ENCODE measurements around the gene HSD17B12.
A peak's percentile ranks its signal among the peaks of the same experiment; 100 is the strongest.
"Not testable (repeated sequence)": the region's sequence is repeated elsewhere in the genome, so short reads cannot be mapped to it uniquely, and the experiment has no call there.

The HSD17B12 gene

DNA sequence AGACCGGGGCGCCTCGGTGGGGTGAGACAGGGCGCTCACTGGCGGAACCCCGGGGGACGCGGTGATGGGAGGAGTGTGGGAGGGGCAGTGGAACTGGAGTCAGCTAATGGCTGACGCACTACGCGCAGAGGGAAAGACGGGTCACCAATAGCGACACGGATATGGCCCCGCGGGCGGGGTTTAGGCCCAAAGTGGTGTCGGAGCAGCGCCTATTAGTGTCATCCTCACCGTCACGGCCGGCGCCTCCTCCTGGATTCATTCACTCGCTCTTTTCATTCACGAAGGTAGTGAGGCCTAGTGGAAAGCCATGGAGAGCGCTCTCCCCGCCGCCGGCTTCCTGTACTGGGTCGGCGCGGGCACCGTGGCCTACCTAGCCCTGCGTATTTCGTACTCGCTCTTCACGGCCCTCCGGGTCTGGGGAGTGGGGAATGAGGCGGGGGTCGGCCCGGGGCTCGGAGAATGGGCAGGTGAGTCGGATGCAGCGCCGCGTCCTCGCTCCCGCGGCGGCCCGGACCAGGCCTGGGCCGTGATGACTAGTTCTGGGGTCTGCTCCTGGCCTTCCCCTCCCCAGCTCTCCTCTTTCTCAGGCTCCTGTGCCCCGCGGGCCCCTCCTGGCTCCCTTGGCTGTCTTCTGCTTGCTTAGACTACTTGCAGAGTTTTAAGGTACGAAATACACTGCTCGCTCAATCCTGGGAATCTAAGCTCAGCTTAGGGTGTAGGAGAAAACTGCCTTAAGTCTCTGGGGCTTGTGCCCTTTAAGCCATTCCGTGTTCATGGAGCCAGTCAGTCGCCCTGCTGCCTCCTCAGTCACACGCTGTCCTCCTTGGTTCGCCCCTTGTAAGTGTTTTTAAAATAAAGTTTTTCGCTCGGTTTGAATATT lies at the start of gene HSD17B12:
HSD17B12 (plus strand) TSS at position 218 of the 880 bp plus-strand sequence; CDS start at position 308, 90 bp downstream.
- peak; percentile 96 for DNase-seq

DNA sequence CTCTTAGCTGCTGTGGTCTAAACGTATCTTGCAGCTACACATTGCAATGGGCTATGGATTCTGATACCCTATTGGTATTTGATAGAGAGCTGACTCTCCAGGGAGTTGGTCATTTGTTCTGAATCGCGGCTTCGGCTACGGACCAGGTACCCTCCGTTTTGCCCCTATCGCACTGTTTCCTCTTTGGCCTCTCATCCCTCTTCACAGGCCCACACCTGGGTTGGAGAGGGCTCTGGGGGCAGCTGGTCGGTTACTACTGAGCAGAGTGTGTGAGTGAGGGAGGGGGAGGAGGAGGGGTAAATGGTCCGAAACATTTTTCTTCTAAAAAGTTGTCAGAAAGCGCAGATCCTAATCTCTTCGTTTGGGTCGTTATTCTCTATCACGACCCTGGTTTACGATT lies 48.8 kb upstream of the HSD17B12 start:
- DNase-seq, result no peak

DNA sequence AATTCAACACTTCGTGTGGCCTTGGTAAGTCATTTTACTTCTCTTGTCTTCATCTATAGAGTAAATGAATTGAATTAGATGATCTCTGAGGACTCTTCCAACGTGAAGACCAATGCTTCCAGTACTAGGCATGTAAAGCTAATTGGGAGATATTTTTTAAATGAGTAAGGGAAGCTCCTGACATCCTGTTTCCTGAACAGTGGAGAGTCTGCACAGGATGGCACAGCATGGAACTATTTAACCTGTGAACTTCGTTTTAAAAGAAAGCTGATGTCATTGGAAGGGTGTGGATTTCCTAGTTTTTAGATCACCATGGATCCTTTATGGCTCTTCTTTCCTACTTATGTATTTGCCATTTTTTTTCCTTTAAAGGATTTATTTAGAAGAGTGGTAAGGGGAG lies 48.4 kb upstream of the HSD17B12 start:
- no peak for DNase-seq

DNA sequence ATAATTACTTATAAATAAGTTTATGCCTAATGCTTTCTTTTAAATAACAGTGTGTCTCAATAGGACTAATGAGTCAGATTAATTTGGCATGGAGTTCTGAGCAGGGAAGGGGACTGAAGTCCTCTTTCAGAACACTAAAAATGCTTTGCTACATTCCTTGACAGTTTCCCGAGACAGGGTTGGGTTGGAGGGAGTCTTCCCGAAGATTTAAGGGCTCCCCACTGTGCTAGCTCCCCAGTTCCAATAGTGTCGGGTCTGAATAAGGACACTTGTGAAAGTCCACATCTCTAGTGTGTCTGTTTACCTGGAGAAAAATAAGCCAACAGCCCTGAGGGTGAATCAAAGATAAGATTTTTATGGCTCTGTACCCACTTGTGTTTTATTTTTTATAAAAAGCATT lies 41.8 kb upstream of the HSD17B12 start:
- no peak for DNase-seq

DNA sequence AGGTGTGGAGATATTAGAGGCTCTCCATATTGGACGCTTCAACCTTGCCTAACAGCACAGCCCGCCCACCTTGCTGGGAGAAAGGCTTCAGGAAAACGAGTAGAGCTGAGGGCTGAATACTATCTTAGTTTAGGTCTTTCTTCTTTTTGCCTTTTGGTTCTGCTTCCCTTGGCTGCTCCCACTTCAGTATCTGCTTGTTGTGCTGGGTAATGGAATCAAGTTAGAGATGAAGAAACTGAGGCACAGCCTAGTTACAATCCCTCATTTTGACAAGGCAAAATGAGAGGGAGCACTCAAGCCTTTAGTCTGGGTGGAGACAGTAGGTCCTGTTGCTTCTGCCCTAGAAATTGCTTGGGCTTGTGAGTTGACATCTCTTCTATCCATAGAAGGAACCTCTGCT lies 41.3 kb upstream of the HSD17B12 start:
- no peak for DNase-seq

DNA sequence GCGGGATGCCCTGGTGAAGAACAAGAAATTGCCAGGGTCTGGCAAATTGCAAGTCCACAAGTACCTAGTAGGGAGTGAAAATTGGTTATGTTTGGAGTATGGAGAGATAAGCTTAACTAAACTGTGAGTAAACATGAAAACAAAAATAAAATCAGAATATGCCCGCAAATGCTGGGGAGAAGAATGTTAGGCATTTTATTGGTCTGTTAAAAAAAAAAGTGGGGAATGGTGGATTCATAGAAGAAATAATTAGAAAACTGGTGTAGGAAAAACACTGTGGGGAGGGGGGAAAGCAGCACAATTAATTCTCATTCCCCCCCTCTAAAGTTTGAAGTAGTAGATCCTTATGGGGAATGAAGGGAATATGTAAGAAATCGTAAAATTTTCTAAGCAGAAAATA lies 40.6 kb upstream of the HSD17B12 start:
- DNase-seq, result no peak

DNA sequence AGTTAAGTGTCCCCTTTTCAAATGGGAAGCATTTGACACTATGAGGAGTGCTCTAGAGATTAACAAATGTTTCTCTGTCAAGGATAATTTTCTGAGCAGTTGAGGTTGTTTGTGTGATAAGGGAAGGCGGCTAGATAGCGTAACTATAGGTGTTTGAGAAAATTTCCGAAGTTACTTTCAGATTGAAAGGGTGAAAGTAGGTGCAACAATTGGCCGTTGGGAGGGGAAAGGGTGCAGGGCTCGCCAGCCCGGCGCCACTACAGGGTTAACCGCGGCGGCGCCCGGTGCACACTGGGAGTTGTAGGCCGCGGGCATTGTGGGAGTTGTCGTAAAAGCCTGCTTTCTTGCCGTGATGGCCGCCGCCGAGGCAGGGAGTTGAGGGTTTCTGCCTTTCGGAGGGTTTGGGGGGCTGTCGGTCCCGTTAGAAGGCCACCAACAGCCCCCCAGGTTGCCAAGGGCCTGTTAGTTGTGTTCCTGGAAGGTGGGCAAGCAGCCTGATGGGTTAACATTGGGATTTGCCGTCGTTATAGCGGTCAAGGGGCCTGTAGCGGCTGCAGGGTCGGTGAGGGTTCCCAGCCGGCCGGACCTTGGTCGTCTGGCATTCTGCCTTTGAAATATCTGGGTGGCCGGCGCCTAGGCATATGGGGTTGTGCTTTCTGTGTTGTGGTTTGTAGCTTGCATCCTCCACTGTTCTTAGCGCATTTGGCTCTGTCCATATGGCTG lies 36.5 kb upstream of the HSD17B12 start:
- DNase-seq, result no peak

DNA sequence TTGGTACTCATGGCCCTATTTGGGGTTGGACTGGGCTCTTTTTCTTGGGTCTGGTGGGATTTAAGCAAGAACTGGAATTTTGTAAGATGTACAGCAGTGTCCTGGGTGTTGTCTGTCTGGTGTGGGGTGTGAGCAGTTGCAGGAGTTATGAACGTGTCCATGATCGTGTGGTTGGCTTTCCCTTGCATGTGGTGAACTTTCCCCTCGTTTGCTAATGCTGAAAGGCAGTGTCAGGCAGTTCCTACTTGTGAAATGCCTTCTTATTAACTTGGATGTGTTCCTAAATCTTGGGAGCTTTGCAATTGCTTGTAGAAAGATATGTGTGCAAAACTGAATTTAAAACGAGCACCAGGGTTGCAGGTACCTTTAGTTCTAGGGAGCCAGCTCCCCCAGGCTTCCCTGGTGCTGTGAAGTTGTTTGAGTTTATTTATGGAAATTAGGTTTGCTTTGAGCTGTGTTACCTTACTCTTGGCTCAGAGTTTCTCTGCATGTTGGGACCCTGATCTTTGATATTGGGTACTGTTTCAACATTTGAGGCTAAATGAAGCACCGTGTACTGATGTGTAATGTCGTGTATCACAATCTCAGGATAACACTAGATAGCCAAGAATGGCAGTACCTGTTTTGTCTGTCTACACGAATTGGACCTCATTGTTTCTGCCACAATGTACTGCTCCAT lies 35.8 kb upstream of the HSD17B12 start:
- DNase-seq, result no peak

DNA sequence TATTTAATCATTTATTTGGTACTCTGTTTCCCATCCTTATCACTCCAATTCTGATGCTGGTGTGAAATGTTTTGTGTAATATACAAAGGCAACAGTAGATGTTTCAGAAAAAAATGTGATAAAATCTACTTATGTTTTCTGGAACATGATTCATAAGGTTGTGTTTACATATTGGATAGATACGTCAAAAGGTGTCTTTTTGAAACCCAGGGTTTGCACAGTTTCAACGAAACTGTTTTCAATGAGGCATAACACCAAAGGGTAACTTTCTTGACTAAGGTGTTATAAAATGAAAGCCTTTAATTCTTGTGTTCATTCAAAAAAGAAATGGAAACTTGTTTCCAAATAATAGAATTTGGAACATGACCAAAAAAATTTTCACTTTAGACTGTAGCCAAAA lies 33.8 kb upstream of the HSD17B12 start:
- DNase-seq, result no peak

DNA sequence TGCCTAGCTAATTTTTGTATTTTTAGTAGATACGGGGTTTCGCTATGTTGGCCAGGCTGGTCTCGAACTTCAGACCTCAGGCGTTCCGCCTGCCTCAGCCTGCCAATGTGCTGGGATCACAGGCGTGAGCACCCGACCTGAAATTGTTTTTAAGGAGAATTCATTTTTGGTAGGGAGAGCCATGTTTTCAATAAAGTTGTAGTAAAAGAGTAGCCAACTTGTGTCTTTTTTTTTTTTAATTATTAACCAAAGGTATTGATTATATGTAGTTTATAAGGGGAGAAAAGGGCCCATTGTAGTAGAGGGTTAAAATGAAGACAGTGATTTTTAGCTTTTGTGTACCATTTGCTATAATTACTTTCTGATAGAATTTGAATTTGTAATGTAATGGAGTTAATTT lies 31.6 kb upstream of the HSD17B12 start:
- DNase-seq, result no peak

DNA sequence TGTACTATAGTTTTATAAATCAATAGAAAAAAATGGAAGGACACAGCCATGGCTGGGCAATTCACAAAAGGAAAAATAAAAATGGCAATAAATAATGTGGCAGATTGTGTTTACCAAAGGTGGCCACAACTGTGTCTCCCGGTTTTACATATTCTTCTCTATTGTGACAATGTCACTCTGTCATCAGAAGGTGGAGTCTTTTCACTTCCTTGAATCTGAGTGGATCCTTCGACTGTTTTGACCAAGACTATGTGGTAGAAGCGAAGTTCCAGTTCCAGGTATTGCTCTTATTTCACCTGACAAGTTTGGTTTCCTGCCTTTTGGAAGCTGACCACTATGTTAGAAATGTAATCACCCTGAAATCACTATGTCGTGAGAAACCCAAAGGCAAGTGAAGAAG lies 31.0 kb upstream of the HSD17B12 start:
- no peak for DNase-seq

DNA sequence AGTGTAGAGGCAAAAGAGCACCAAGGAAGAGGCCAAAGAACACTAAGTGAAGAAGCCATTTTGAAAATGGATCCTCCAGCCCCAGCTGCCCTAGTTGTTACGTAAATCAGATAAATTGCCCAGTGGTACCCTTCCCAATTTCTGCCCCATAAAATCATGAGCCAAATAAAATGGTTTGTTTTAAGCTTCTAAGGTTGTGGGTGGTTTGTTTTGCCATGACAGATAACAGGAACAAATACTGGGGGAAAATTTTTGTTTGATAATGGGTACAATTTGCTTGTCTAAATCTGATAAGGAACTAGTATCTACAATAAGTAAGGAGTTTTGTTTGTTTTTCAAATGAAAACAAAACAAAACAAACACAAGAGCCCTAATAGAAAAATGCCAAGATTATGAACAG lies 30.6 kb upstream of the HSD17B12 start:
- no peak for DNase-seq

DNA sequence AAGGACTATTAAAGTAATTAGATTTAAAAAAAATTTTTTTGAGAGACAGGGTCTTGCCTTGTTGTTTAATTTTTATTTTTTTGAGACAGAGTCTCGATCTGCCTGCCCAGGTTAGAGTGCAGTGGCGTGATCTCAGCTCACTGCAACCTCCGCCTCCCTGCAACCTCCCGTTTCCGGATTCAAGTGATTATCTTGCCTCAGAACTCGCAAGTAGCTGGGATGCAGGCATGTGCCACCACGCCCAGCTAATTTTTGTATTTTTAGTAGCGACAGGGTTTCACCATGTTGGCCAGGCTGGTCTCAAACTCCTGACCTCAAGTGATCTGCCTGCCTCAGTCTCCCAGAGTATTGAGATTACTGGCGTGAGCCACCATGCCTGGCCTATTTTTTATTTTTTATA lies 17.5 kb upstream of the HSD17B12 start:
- not testable (repeated sequence) for DNase-seq

DNA sequence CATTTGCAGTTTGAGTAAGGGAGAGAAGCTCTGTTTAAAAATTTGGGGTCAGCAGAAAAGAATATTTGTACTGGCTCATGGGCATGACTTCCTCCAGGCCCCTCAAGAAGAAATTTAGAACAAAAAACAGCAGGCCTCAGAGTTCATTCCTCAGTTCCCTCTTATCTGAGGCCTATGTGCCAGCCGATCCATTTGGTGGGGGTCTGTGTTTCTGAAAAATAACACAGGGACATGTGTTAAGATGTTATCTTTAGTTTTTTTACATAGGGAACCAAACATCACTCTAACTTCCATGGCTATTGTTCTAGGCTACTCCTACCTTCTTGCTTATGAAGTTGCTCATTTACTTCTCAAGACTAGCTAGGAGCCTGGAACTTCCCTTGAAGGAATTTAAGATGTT lies 16.2 kb upstream of the HSD17B12 start:
- no peak for DNase-seq

DNA sequence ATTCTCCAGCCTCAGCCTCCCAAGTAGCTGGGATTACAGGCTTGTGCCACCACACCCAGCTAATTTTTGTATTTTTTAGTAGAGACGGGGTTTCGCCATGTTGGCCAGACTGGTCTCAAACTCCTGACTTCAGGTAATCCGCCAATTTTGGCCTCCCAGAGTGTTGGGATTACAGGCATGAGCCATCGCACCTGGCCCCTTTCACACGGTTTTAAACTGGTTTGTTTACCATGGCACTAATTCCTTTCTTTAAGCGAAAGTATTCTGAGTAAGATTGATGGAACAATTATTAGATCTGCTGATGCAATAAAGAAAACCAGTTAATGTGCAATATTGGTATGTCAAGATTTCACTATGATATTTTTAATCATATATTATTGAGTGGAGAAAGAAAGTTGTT lies 9.3 kb upstream of the HSD17B12 start:
- DNase-seq, result not testable (repeated sequence)

DNA sequence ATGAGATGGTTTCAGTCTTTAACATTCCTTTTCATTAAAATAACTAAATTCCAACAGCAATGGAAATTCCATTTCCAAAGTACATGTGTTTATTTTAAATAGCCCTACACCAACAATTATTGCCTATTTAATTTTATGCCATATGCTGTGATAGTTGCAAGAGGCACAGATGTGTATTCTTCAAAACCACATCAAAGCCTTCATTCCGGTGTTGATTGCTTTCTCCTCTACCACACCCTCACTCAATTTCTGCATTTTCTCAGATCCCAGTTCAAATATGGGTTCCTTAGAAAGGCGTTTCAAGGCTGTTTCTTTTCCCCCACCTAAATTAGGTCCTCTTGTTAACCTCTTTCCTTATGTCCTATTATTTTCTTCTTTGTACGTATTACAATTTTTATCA lies 6.0 kb upstream of the HSD17B12 start:
- no peak for DNase-seq

DNA sequence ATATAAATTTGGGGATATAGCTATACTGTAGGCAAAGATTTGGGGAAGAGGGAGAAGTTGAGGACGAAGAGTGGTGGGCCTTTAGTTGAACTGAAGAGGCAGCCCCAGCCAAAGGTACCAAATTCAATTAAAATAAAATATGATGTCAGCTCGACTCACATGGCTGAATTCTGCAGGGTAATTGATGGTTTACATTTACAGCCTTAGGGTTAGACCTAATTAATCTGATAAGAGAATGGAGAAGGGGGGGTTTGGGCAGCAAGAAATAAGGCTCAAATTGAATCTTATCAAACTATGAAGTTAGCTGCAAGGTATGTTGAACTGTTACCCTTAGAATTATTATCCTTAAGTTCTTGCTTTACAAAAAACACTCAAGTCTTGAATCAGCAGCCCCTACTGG lies 3.6 kb upstream of the HSD17B12 start:
- no peak for DNase-seq

DNA sequence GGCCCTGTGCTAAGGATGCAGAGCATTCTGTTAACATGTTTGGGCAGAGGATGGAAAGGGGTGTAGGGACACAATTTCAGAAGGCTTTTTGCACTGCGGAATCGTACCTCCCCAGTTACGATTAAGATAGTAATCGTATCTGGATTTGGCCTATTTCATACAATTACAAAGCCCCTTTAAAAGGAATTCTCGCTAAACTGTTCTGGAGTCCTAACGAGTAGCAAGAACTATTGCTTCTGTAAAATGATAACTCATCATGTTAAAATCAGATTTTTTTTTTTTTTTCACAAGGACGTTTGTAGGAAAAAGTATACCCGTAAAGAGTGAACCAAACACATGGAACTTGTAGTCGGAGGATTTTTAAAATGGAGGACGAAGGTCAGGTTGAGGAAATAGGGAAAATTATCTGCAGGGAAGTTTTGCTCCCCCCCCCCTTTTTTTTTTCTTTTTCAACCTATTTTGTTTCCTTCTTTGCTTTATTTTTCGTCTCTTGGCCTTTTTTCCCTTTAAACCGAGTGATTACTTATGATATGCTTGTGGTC lies 934 bp downstream of the HSD17B12 start:
- peak; percentile 3 for DNase-seq

DNA sequence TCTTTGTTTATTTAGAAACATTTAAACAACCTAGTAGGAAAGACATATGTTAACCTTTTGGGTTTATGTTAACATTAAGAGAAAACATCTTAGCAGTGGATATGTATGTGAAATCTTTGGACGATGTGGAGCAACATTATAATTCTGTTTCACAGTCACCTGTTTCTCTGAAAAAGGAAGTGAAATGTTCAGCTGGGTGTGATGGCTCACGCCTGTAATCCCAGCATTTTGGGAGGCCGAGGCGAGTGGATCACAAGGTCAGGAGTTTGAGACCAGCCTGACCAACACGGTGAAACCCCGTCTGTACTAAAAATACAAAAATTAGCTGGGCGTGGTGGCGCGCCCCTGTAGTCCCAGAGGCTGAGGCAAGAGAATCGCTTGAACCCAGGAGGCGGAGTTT lies 1.5 kb downstream of the HSD17B12 start:
- DNase-seq, result not testable (repeated sequence)

DNA sequence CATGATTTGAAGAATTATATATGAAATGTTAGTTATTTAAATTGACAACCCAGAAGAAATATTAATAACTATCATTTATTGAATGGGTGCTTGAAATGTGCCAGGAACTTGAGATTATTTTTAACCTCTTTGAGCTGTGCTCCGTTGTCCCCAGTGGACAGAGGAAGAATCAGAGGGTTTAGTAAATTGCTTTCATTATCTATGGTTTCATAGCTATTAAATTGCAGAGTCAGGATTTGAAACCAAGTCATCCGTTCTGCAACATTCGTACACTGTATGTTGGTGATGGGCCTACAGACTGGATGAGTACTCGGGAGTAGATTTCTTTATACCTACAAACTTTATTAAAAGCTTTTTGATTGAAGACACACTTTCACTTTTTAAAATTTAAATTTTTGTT lies 4.9 kb downstream of the HSD17B12 start:
- no peak for DNase-seq

DNA sequence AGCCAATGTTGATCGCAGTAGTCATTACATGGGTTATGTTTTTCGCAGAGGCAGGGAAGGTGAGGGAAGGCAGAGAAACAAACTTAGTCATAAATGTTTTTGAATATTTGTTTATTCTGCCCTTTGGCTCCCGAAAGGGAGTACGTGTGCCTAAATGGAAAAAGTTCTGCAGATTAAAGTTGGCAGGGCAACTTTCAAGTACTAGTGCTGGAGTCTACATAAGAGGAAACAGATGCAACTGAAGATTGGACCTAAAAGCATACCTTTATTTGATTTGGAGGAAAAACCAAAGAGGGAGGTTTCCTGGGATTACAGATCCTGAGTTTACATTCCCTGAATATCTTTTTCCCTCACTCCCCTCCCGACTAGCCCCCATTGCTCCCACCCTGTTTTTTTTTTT lies 5.7 kb downstream of the HSD17B12 start:
- DNase-seq, result no peak

DNA sequence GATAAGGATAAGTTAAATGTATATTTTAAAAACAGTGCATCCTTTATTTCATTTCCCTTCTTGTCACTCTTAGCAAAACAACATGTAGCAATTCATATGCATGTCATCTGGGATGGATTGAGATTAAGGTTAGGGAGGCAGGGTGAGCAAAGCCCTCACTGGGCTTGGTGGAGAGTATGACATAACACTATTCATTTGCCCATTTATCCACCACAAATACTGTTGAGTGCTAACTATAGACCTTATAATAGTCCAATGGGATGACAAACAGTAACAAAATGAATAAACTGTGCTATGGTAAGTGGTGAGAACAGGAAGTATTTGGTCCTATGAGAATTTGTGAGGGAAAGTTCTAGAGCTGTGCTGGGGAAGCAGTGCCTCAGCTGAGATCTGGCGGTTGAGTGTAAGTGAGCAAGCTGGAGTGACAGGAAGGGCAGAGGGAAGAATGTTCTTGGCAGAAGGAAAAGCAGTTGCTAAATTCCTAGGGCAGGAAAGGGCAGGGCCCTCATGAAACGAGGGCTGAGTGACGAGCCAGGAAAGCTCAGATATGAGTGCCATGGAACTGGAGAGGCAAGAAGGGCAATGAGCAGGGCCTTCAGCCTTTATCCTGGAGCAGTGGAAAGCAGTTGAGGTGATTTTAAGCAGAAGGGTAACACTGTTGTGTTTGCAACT lies 6.7 kb downstream of the HSD17B12 start:
- no peak for DNase-seq

DNA sequence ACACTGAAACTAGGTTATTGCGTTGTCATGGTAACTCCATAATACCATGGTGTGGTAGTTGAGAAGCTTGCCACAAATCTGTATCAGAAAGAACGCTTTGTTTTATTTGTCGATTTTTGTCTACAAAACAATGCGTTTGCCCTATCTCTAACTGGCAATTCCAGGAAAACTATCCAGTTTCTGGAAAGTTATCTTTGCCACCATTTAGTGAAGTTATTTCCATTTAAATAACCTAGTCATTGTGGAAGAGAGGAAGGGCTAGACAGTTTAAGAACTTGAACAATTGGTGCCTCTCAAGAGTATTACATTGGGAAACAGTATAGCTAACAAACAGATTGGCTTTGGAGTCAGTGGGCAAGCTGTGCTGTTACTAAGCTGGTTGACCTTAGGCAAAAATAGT lies 7.9 kb downstream of the HSD17B12 start:
- DNase-seq, result no peak
